ENCODE results near the gene ELOVL2. TPM values are rescaled to one million over a fixed set of nuclear protein-coding genes. Genes with fewer than 3 reads are reported as not detected.
"Not testable (repeated sequence)": the region's sequence is repeated elsewhere in the genome, so short reads cannot be mapped to it uniquely, and the experiment has no call there.

ELOVL2 gene
- total RNA-seq, 1 donor from 2014 or later = 0.04 TPM

DNA sequence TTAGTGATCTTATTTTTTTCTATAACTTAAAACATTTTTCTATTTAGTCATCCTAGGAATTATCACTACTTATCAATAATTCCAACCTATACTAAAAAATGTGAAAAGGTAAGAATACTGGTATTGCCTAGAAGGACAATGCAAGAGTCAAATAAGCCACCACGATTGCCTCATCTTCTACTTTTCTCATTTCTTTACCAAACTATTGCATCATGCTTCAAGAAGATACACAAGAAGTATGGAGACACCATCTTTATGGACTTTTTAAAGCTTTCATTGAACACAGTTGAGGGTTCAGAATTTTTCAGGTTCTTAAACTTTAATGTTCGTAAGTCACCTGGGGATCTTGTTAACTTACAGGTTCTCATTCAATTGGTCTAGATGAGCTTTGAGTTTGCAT lies 25.9 kb downstream of the ELOVL2 start:
- ATAC-seq = no peak

DNA sequence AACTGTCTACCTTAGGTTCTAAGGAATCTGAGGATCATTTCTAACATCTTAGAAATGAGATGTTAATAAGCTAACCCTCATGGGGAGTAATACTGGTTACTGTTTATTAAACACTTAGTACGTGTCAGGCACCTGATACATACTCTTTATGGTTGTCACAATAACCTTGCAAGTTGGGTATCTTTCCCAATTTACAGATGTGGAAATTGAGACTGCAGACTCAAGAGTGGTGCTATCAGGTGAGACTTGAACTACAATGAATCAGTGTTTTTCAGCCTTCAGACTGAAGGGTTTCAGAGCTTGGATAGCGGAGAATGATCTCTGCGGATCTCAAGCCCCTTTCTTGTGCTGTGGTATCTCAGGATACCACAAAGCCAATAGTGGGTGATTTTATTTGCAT lies 27.0 kb downstream of the ELOVL2 start:
- no peak for ATAC-seq

DNA sequence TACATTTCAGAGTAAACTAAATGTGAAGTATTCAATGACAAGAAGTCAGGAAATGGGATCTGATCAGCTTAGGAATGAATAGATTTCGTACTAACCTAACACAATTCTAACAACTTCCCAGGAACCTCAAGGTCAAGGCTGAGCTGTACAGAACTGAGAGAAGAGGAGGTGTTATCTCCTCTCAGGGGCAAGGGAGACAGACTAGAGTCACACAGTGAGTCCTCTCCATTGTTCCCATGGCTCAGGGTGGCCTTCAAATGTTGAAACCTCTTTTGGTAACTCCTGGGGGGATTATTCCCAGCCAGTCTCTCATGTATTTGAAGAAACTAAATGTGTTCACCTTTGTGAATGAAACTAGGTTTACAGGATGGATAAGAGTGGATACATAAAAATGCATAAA lies 27.7 kb downstream of the ELOVL2 start:
- no peak for ATAC-seq

DNA sequence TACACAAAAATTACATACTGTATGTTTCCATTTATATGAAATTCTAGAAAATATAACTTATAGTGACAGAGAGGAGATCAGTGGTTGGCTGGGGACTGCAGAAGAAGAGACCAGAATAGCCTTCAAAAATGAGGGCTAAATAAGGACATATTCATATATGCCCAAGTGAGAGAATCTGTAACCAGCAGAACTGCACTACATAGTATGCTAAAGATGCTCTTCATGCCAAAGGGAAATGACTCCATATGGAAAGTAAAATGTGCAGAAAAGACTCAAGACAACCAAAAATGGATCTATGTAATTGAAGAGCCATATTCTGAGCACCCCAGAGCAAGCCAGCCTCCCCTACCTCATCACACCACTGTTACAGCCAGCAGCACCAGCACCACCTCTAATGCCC lies 29.0 kb downstream of the ELOVL2 start:
- no peak for ATAC-seq

DNA sequence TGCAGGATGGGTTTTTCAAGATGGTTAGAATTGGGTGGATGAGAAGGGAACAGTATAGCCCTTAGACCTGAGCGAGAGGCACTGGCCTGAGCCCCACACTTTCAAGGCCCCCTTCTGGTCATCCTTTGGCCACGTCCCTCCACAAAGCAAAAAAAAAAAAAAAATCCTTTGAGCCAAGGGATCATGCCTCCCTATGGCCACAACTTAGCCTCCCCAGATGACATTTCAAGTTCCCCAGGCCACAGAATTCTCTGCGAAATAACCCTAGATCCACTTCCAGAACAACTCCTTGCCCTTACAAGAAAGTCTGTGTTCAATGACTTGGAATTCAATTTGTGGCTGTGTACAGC lies 30.4 kb downstream of the ELOVL2 start:
- ATAC-seq = no peak

DNA sequence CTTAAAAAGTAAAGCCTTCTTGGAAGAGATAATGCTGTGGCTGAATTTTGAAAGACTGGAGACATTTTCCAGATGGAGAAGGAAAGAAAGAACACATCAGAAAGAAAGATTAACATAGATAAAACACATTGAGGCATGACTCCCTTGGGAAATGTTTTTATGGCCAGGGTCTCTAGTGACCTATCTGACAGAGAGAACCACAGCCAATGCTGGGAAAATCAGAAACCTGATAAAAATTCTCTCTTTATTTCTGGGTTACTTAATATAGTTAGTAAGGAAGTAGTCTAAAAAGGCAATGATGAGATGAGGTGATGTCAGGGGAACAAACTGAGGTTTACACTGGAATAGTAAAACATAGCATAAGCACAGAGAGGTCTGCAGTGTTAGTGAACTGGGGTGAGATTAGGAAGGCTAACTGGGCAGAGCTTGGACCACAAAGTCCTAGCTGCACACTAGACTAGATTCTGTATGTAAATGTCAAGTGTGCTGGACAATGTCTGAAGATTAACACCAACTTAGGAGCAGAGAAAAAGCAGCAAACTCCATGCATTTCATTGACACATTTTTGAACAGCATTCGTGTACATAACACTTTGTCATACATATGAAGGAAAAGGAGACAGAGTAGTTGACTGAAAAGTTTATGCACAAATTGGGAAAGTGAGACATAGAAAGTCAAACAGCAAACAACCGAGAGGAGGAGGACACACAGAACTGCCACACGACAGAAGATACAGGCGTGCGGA lies 31.0 kb downstream of the ELOVL2 start:
- no peak for ATAC-seq

DNA sequence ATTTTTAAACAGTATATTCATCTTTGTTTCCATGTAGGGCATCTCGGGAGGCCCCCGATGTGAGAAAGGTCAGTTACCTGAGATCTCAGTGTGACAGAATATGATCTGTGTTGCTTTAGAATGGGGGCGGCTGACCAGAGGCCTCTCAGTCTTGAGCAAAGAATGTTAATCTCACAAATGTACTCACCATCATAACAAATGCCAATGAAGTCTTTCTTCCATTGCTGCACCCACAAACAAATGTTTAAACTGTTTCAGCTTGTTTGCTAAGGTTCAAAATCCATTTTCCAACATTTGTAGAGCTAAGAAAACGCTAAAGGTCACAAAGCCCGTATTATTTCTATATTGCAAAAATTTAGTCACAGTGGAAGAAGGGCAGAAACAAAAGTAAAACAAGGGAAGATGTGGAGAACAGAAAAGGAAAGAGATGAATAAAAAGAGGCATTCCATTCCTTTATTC lies 31.8 kb downstream of the ELOVL2 start:
- ATAC-seq = no peak

DNA sequence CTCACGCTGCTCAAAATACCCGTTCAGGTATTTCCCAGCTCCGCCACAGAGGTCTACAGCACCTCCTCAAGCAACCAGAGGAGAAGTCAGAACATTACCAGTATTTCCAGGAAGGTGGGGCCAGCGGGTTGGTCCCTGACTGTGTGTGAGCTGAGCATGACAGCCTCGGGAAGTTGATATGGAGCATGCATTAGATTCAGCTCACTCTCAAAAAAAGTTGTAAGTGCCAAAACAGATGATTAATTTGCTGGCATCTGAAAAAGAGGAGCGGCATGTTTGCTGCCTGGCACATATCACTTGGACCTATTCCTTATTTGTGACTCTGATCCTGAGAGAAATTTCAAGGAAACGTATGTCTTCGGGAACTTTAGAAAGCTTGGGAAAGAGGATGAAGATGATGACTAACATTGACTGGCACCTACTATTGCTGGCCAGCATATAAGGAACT lies 32.3 kb downstream of the ELOVL2 start:
- ATAC-seq = peak; percentile 68

DNA sequence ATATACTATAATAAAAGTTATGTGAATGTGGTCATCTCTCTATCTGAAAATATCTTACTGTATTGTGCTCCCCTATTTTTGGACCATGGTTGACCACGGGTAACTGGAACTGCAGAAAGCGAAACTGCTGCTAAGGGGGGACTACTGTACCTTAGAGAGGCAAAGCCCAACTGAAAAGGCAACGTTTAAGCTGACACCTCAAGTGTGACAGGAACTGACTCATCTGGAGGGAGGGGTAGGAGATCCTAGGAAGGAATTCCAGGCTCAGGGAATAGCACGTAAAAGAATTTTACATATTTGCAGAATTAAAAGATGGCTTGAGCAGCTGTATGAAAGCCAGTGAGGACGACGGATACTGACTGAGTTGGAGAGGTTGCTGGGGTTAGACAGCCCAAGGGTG lies 34.8 kb downstream of the ELOVL2 start:
- ATAC-seq = no peak

DNA sequence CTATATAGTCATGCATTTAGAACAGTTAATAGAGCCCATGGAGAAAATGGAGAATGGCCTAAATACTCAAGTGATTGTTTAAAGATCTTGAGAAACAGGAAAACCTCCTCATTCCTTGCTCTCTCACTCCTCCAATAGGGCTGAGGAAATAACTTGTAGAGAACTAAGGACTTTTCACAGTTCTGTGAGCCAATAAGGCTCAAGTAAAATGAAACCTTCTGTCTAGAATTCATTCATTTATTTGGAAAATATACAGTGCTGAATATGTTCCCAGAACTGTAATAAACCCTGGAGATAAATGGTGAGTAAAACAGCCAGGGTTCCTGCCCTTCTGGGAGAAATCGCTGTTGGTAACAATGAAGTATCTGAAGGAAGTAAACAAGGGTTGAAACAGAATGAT lies 35.3 kb downstream of the ELOVL2 start:
- ATAC-seq = no peak

DNA sequence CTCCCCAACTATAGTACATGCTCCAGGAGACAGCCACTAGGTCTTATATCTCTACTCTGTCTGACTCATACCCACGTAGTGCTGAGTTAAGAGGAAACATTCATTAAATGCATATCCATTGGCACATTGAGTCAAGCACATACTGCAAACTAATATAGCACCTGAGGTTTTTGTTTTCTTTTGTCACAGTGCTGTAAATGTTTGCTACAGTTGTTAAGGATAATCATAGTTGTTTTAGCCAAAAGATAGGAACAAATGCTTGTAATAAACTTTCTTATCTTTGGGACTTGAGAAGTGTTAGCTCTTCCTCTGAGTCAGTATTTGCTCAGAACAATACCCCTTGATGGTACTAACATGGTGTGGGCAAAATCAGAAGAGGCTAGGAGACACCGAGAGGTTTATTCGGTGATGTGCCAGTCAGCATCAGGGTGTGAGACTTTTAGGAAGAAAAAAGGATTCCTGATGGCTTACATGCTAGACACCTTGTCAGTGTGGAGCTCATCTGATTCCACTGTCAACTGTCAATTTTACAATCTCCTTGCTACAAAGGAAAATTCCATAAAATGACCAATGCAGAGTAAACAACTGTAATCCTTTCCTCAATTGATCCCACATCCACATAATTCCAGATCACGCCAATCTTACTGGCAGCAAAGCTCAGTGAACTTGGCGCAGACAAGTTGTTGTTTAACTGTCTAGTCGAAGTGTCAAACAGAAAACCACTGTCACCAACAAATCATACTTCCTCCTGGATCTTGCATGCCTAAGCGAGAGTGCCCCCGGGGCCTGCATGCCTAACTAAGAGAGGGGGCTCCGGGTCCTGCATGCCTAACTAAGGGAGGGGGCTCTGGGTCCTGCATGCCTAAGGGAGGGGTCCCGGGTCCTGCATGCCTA lies 36.1 kb downstream of the ELOVL2 start:
- ATAC-seq = peak; percentile 61

DNA sequence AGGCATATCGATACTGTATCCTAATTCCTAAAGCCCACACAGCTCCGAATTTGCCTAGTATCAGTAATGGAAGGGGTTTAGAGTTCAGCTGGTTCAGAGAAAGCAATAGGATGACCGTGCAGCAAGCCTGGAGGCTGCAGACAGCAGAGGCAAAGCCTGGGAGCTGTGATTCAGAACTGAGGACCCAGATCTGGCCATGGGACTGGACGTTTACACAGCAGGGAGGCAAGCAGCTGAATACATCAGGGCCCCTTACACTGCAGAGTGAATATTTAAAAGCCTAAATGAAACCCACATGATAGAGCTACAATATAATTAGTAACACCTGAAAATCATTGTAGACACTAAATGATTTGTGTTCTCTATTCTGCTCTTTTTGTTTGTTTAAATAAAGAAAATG lies 38.0 kb downstream of the ELOVL2 start:
- ATAC-seq = no peak

DNA sequence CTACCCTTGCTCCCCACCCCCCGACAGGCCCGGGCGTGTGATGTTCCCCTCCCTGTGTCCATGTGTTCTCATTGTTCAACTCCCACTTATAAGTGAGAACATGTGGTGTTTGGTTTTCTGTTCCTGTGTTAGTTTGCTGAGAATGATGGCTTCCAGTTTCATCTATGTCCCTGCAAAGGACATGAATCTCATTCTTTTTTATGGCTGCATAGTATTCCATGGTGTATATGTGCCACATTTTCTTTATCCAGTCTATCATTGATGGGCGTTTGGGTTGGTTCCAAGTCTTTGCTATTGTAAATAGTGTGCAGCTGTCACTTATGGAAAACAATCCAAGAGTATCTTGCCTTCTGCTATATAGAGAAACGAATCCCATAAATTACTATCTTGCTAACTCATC lies 40.8 kb downstream of the ELOVL2 start:
- ATAC-seq = not testable (repeated sequence)

DNA sequence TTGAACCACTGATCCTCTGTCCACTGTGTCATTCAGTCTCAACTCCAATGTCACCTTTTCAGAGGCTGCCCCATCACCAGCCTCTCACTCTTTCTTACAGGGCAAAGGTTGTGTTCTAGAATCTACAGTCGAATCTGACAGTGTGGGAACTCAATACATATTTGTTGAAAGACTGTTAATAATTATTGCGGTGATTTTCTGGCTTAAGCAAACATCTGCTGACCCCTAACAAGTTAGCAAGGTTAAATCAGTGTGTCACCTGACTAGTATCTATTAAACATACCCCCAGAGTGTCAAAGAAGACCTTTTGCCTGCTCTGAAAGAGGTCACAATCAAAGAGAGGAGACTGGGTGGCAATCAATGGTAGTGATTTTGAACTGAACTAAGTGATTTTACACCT lies 41.9 kb downstream of the ELOVL2 start:
- ATAC-seq = no peak

DNA sequence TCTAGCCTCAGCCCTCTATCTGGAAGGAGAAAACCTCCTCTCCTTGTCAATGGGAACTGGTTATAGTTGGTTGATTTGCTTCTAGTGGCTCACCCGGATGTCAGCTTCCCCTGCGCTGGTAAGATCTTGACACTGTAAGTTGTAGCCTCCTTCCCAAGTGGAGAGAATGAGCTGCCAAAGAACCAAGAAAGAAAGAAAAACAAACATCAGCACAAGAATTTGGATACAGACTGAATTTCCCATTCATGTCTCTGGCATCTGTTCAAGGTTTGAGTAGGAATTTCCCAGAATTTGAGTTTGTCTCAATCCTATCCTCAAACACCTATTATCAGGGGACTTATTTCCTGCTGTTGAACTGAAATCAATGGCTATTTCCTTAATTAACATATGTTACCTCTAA lies 44.1 kb downstream of the ELOVL2 start:
- ATAC-seq = no peak

DNA sequence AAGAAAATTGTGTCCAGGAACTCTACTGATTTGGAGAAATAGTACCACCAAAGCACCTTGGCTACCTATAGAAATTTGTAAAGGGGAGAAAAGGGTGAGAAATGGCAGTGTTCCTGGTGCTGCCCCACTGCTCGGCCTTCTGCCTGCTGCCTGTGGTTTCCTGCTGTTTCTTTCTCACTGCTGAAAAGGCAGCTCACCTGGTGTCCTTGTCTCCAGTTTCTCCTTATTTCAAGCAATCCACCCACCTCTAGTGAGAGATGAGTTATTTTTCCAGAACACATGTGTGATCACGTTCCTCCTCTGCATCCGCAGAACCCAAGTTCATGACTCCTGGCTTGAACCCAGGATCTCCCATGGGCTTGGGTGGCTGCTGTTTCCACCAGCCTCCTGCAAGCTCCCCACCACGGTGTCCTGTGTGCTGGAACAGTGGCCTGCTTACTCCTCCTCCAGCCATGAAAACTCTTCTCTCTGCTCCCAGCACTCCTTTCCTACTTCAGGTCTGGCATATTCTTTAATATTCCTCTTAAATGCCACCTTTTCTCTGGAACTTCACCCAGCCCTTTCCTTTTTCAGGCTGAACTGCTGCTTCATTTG lies 48.9 kb downstream of the ELOVL2 start:
- ATAC-seq = no peak

DNA sequence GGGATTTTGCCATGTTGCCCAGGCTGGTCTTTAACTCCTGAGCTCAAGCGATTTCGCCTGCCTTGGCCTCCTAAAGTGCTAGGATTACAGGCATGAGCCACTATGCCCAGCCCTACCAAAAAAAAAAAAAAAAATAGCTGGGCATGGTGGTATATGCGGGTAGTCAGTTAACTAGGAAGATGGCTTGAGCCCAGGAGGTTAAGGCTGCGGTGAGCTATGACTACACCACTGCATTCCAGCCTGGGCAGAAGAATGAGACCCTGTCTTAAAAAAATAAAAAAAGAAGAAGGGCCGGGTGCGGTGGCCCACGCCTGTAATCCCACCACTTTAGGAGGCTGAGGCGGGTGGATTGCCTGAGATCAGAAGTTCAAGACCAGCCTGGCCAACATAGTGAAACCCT lies 50.2 kb downstream of the ELOVL2 start:
- ATAC-seq = no peak

DNA sequence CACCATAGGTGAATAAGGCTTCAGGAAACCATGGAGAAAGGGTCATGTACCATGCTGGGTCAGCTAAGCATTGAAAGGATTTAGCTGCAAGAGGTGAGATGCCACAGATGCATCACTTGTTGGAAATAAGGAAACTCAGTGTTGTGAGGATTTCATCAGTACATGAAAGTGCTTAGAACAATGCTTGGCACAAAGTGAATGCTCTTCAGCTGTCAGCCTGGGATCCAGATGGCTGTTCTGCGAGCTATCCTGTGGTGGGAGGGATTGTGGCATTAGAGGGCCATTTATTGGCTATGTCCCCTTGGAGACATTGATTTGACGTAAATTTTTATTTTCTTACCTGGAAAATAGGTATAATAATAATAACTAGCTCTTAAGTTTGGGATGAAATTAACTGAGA lies 53.0 kb downstream of the ELOVL2 start:
- ATAC-seq = no peak

DNA sequence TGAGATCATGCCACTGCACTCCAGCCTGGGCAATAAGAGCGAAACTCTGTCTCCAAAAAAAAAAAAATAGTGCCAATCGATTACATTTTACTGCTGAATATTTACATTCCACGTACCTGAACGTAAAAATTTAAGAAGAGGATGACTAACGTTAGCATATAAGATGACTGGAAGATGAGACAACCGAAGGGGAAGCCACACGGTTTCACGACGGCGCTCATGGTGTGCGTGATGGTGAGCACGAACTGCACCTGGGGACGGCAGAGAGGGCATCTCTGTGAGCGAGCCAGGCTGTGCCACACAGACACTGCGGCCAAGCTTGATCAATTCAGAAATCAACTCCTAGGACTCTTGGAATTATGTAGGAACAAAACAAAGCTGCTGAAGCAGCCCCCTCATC lies 54.5 kb downstream of the ELOVL2 start:
- no peak for ATAC-seq

DNA sequence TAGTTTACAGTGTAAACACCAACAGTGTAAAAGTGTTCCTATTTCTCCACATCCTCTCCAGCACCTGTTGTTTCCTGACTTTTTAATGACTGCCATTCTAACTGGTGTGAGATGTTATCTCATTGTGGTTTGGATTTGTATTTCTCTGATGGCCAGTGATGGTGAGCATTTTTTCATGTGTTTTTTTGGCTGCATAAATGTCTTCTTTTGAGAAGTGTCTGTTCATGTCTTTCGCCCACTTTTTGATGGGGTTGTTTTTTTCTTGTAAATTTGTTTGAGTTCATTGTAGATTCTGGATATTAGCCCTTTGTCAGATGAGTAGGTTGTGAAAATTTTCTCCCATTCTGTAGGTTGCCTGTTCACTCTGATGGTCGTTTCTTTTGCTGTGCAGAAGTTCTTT lies 59.1 kb downstream of the ELOVL2 start:
- ATAC-seq = not testable (repeated sequence)

DNA sequence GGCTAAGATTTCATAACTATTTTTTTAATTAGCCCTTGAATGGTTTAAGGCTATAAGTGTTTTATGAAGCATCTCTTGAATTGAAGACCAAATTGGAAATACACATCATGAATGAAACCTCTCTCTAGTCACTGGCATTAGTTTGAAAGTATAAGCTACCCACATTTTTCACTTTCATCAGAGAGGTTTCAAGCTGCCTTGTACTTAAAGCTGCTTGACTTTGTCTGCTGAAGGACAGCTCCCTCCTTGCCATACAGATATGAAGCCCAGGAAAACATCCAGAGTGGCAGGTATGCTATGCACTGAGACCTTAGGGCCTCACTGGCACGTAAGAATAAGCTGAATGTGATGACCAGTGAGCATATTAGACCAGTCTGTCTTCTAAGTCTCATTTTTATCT lies 62.7 kb downstream of the ELOVL2 start:
- no peak for ATAC-seq

DNA sequence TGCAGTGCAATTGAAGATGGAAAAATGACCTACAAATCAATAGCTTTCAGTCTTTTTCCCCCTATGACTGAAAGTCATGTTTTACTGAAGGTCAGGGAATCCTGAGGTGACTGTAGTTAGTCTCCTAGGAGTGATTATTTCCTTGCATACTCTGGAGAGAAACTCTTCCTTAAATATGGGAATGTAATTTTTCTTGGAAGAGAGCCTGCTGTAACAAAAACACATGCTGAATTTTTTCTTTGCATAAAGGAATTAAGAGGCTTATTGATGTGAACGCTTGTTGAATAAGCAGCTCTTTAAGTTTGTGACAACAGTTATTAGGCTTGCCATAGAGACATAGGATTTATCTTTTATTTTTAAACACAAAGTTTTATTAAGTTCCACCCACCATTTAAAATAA lies 64.5 kb downstream of the ELOVL2 start:
- no peak for ATAC-seq

DNA sequence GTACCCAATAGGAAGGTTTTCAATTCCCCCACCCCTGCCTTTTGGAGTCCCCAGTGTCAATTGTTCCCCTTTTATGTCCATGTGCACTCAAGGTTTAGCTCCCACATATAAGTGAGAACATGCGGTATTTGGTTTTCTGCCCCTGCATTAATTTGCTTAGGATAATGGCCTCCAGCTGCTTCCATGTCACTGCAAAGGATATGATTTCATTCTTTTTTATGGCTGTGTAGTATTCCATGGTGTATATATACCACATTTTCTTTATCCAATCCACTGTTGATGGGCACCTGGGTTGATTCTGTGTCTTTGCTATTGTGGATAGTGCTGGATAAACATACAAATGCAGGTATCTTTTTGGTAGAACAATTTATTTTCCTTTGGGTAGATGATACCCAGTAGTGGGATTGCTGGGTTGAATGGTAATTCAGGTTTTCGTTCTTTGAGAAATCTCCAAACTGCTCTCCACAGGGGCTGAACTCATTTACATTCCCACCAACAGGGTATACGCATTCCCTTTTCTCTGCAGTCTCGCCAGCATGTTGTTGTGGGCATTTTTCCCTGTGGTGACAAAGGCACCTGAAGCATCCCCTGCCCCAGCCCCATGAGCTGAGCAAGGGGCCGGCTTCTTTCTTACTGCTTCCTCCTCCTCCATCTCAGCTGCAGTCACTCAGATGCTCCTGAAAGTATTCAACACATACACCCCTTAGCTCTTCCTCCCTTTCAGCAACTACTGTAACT lies 66.7 kb downstream of the ELOVL2 start:
- ATAC-seq = no peak

All from esophagus mucosa (tissue), 1 donor.